ENCODE results near the gene JUP. TPM values are rescaled to one million over a fixed set of nuclear protein-coding genes. Genes with fewer than 3 reads are reported as not detected.

Gene JUP
- total and polyA plus RNA-seq, 2 of the 13 experiments (the other 11 are each of a cell fraction or from before 2014, with no cell fraction given) = 12.1 to 20.6 TPM

DNA sequence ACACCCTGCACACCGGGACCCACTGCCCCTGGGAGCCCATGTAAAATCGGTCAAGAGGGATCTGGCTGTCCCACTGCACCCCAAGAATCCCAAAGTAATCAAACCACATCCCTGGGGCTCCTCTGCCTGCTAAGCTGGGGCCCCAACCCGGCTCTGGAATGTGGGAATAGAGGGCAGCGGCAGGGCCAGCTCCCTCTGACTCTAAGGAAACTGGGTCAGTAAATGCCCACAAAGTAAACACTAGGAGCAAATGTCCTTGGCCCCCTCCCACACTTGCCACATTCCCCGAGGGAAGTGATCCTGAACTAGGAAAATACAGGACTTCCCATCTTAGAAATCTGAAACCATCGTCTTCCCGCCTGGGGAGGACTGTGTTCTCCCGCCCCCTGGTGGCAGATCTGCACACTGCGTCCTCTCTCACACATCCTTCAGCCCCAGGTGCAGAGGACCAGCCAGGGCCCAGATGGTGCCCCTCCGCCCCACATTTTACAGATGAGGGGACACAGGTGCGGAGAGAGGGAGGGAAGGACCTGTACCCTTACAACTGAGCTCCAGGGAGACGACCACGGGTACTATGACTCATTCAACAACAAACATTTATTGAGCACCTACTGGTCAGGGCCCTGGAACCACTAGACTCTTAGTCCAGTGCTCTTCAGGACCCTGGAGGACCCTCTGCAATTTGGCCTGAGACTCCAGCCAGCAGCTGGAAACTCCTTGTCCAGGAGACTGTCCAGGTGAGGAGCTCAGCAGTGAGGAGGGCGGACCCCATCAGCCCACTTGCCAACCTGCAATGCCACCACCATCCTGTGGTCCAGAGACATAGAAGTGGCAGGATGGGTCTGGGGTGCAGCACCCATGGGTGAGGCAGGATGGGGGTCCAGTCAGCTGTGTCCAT lies 15.1 kb upstream of the JUP start (continued):
- TF ChIP-seq, protein P1, sequence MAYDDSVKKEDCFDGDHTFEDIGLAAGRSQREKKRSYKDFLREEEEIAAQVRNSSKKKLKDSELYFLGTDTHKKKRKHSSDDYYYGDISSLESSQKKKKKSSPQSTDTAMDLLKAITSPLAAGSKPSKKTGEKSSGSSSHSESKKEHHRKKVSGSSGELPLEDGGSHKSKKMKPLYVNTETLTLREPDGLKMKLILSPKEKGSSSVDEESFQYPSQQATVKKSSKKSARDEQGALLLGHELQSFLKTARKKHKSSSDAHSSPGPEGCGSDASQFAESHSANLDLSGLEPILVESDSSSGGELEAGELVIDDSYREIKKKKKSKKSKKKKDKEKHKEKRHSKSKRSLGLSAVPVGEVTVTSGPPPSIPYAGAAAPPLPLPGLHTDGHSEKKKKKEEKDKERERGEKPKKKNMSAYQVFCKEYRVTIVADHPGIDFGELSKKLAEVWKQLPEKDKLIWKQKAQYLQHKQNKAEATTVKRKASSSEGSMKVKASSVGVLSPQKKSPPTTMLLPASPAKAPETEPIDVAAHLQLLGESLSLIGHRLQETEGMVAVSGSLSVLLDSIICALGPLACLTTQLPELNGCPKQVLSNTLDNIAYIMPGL (CRISPR knock-in tag; IDR thresholded peaks at IDR 0.05; ENCODE audit: borderline replicate concordance in 1 of 2, low read depth in 1 of 2) = peak; percentile 72 to 78
- TF ChIP-seq ZNF737 (CRISPR knock-in tag; IDR thresholded peaks at IDR 0.05; ENCODE audit: borderline replicate concordance) = no peak
- no peak for TF ChIP-seq SMAD9 (CRISPR knock-in tag; IDR thresholded peaks at IDR 0.05)
- TF ChIP-seq, protein P2, sequence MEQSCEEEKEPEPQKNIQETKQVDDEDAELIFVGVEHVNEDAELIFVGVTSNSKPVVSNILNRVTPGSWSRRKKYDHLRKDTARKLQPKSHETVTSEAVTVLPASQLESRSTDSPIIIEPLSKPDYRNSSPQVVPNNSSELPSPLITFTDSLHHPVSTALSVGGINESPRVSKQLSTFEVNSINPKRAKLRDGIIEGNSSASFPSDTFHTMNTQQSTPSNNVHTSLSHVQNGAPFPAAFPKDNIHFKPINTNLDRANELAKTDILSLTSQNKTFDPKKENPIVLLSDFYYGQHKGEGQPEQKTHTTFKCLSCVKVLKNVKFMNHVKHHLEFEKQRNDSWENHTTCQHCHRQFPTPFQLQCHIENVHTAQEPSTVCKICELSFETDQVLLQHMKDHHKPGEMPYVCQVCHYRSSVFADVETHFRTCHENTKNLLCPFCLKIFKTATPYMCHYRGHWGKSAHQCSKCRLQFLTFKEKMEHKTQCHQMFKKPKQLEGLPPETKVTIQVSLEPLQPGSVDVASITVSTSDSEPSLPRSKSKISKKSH (CRISPR knock-in tag; IDR thresholded peaks at IDR 0.05; ENCODE audit: borderline replicate concordance) = 0 out of 2 replicates have a peak, but pooled peaks have one; percentile 15
- TF ChIP-seq ZNF850 (CRISPR knock-in tag; conservative IDR thresholded peaks at IDR 0.05) = no peak
- no peak for TF ChIP-seq KLF15 (CRISPR knock-in tag; IDR thresholded peaks at IDR 0.05; ENCODE audit: borderline replicate concordance)
- peak; percentile 55; the same call in 1 of the 2 replicates for TF ChIP-seq RCOR2 (CRISPR knock-in tag; IDR thresholded peaks at IDR 0.05)
- TF ChIP-seq, protein P3, sequence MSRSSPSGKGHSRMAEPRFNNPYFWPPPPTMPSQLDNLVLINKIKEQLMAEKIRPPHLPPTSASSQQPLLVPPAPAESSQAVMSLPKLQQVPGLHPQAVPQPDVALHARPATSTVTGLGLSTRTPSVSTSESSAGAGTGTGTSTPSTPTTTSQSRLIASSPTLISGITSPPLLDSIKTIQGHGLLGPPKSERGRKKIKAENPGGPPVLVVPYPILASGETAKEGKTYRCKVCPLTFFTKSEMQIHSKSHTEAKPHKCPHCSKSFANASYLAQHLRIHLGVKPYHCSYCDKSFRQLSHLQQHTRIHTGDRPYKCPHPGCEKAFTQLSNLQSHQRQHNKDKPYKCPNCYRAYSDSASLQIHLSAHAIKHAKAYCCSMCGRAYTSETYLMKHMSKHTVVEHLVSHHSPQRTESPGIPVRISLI (CRISPR knock-in tag; IDR thresholded peaks at IDR 0.05; ENCODE audit: borderline replicate concordance) = peak; percentile 60; the same call in 1 of the 2 replicates
- 0 out of 2 replicates have a peak, but pooled peaks have one; percentile 49 for TF ChIP-seq ATF7-NPFF (CRISPR knock-in tag; IDR thresholded peaks at IDR 0.05; ENCODE audit: low read depth)
- no peak for TF ChIP-seq ZNF839 (CRISPR knock-in tag; IDR thresholded peaks at IDR 0.05; ENCODE audit: borderline replicate concordance)
- TF ChIP-seq, protein P4, sequence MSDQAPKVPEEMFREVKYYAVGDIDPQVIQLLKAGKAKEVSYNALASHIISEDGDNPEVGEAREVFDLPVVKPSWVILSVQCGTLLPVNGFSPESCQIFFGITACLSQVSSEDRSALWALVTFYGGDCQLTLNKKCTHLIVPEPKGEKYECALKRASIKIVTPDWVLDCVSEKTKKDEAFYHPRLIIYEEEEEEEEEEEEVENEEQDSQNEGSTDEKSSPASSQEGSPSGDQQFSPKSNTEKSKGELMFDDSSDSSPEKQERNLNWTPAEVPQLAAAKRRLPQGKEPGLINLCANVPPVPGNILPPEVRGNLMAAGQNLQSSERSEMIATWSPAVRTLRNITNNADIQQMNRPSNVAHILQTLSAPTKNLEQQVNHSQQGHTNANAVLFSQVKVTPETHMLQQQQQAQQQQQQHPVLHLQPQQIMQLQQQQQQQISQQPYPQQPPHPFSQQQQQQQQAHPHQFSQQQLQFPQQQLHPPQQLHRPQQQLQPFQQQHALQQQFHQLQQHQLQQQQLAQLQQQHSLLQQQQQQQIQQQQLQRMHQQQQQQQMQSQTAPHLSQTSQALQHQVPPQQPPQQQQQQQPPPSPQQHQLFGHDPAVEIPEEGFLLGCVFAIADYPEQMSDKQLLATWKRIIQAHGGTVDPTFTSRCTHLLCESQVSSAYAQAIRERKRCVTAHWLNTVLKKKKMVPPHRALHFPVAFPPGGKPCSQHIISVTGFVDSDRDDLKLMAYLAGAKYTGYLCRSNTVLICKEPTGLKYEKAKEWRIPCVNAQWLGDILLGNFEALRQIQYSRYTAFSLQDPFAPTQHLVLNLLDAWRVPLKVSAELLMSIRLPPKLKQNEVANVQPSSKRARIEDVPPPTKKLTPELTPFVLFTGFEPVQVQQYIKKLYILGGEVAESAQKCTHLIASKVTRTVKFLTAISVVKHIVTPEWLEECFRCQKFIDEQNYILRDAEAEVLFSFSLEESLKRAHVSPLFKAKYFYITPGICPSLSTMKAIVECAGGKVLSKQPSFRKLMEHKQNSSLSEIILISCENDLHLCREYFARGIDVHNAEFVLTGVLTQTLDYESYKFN (CRISPR knock-in tag; conservative IDR thresholded peaks at IDR 0.05) = 0 out of 2 replicates have a peak, but pooled peaks have one; percentile 16
- peak; percentile 33 for TF ChIP-seq SALL1 (CRISPR knock-in tag; IDR thresholded peaks at IDR 0.05)
- no peak for TF ChIP-seq NFYC (CRISPR knock-in tag; IDR thresholded peaks at IDR 0.05)
- peak; percentile 48; the same call in 1 of the 2 replicates for TF ChIP-seq HOXA3 (CRISPR knock-in tag; IDR thresholded peaks at IDR 0.05)
- no peak for TF ChIP-seq CHD4 (IDR thresholded peaks at IDR 0.05; ENCODE audit: borderline replicate concordance, low read length)
- TF ChIP-seq, protein P5, sequence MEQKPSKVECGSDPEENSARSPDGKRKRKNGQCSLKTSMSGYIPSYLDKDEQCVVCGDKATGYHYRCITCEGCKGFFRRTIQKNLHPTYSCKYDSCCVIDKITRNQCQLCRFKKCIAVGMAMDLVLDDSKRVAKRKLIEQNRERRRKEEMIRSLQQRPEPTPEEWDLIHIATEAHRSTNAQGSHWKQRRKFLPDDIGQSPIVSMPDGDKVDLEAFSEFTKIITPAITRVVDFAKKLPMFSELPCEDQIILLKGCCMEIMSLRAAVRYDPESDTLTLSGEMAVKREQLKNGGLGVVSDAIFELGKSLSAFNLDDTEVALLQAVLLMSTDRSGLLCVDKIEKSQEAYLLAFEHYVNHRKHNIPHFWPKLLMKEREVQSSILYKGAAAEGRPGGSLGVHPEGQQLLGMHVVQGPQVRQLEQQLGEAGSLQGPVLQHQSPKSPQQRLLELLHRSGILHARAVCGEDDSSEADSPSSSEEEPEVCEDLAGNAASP (CRISPR knock-in tag; IDR thresholded peaks at IDR 0.05; ENCODE audit: borderline replicate concordance) = peak; percentile 55; the same call in 1 of the 2 replicates
- no peak for TF ChIP-seq ZNF563 (CRISPR knock-in tag; IDR thresholded peaks at IDR 0.05)
